Epidermal melanocyte (primary cell): ENCODE data around the gene ACTN3.
"Not testable (repeated sequence)": the region's sequence is repeated elsewhere in the genome, so short reads cannot be mapped to it uniquely, and the experiment has no call there.

Experiments
- DNase-seq: peaks from one replicate; pipeline ENCODE4 v3.0.0; 2011; ENCODE audit warnings: low spot score; ENCODE audit not compliant: insufficient read length

The ACTN3 gene

GRCh38 chr11:66544952-66545351 lies 1.8 kb upstream of the ACTN3 start:
- not testable (repeated sequence) for DNase-seq

- DNase-seq: peak; percentile 97
Observed at GRCh38 chr11:66545701-66546367, 869 bp upstream of the ACTN3 start, which contains the start of gene ZDHHC24. Gene ZDHHC24, minus strand, starts transcription at chr11:66546048. Its CDS starts 45 bp downstream, at chr11:66546003.

- DNase-seq: no peak
Observed at GRCh38 chr11:66546966-66547661, 411 bp downstream of the ACTN3 start.

DNA sequence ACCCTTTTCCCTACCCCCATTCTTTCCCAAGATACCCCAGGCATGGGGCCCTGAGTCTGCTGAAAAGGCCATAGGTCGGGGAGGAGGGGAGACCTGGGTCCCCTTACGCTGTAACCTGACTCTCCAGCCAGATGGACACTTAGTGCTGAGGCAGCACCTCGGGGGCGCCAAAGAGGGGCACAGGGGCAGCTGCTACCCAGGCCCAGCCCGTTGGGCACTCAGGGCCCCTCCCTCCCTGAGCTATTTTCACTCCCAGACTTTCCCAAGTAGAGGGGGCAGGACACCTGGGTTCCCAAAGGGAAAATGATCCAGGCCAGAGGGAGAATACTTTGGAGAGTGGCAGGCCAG lies 933 bp downstream of the ACTN3 start:
- no peak for DNase-seq

DNA sequence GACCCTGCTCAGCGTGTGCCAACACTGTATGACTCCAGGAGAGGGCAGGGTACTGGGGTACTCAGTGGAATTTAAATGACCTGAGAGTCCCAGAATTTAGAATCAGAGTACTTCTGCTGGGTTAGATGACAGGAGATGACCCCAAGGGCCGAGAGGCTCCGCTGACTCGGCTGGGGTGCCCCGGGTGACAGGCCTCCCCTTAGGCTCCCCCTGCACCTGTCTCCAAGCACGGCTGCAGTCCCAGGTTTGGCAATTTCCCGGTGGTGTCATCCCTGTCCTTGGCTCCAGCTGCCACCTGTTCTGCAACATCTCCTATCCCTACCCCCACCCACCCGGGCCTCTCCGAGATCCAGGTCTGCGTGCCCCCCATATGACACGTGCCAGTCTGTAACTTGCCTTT lies 1.3 kb downstream of the ACTN3 start:
- no peak for DNase-seq

DNA sequence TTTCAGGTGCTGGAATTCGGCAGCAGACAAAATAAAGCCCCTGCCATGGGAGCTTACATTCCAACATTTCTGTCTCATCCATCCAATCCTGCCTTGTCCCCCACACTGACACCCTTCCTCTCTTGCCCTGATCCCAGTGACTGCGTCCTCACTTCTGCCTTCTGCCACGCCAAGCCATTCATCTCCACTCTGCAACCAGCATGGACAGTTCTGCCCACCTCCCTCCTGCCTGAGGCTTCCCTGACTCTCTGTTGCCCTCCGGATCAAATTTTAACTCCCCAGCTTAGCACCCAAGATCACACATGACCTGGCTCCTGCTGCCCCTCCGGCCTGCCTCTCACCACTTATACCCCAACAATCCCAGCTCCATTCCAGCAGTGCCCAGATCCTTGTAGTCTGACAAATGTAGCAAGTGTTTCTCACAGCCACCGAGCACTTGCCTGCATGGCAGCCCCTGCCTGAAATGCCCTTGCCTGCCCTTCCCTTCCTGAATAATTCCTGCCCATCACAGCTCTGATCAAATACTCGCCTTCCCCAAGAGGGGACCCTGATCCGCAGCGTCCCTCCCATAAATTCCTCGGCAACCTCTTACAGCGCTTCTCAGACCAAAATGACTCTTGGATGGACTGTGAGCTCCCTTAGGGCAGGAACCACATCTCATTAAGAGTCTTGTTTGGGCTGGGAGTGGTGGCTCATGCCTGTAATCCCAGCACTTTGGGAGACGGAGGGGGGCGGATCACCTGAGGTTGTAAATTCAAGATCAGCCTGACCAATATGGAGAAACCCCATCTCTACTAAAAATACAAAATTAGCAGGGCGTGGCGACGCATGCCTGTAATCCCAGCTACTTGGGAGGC lies 2.3 kb downstream of the ACTN3 start:
- no peak for DNase-seq

DNA sequence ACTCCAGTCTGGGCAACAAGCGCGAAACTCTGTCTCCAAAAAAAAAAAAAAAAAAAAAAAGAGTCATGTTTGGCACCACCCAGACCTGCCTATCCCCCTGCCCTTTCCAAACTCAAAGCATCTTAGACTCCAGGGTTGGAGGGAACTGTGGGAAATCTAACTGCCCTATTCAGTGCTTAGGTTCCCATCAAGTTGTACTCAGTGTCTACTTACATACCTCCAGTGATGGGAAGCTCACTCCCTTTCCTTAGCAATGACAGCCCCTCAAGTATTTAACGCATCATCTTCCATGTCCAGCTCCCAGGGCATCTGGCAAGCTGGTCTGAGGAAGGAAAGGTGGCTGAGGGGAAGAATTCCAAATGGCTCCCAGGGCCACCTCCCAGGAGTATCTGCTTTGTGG lies 3.0 kb downstream of the ACTN3 start:
- DNase-seq: no peak

DNA sequence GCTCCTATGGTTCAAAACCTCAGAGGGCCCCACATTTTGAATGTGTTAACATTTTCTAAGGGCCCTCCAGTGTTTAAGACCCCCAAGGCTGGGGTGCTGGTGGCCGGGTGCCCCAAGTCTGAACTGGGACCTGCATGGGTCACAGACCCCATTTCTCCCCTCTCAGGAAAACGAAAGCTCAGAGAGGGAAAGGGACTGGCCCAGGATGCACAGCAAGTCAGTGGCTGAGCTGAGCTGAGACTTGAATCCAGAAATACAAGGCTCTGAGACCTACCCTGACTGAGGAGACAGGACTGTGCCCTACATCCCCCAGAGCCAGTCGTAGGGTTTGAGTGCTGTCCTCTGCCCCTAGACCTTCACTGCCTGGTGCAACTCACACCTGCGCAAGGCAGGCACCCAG lies 4.2 kb downstream of the ACTN3 start:
- no peak for DNase-seq

GRCh38 chr11:66554602-66555001 lies 7.9 kb downstream of the ACTN3 start:
- DNase-seq: no peak

- DNase-seq: no peak
Observed at GRCh38 chr11:66555416-66555815, 8.7 kb downstream of the ACTN3 start.

DNA sequence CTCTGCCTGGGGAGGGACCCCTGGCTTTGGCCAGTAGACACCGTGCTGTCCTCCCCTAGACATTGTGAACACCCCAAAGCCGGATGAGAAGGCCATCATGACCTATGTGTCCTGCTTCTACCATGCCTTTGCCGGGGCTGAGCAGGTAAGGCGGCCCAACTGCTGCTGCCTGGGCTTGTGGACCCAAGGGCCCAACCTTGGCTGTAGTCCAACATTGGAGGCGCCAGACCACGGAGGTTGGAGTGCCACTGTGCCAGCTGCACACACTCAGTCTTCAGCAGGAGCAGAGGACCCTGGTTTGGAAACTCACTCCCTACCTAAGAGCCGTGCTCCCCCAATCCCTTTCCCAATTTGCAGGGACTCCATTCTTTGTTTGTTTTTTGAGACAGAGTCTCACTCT lies 9.4 kb downstream of the ACTN3 start:
- no peak for DNase-seq

GRCh38 chr11:66557733-66558326 lies 11.1 kb downstream of the ACTN3 start:
- no peak for DNase-seq

- DNase-seq: no peak
Observed at GRCh38 chr11:66559142-66559865, 12.6 kb downstream of the ACTN3 start.

DNA sequence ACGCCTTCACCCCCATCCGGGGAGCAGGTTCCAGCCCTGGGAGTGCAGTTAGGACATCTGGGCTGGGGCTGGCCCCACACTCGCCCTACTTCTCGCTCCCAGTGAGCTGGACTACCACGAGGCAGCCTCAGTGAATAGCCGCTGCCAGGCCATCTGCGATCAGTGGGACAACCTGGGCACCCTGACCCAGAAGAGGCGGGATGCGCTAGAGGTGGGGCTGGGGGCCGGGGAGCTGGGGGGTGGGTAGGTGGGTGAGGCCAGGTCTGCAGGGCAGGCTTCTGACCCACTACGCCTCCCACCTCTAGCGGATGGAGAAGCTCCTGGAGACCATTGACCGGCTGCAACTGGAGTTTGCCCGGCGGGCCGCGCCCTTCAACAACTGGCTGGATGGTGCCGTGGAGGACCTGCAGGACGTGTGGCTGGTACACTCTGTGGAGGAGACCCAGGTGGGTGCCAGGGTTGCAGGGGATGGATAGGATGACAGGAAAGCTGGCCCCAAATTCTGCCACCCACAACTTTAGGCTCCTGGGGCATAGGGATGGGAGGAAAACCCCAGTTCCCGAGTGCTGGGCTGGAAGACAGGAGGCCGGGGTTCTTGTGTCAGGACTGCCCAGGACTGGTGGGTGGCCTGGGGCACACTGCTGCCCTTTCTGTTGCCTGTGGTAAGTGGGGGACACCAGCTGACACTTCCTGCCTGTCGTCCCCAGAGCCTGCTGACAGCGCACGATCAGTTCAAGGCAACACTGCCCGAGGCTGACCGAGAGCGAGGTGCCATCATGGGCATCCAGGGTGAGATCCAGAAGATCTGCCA lies 13.4 kb downstream of the ACTN3 start:
- DNase-seq: no peak

DNA sequence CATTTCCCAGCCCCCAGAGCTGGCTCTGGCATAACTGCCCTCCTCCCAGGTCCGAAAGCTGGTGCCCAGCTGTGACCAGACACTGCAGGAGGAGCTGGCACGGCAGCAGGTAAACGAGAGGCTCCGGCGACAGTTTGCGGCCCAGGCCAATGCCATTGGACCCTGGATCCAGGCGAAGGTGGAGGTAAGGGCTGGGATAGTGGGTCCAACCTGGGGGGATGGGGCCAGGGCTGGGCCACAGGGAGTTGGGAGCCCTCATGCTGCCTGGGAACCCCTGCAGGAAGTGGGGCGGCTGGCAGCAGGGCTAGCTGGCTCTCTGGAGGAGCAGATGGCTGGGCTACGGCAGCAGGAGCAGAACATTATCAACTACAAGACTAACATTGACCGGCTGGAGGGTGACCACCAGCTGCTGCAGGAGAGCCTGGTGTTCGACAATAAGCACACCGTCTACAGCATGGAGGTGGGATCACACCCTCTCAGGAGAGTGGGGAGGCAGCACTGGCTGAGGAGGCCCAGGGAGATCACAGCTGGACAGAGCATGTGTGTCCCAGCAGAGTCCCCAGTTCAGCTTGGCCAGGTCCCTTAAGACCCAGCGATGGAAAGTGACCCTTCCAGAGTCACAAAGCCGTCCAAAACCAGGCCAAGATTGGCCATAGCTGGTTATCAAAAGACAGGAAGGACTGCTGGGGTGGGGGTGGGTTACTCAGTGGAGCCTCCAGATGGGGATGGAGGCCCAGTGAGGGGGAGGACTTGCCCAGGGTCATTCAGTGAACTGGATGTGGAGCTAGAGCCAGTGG lies 14.7 kb downstream of the ACTN3 start:
- DNase-seq: no peak

GRCh38 chr11:66561975-66562248 lies 15.2 kb downstream of the ACTN3 start:
- no peak for DNase-seq

DNA sequence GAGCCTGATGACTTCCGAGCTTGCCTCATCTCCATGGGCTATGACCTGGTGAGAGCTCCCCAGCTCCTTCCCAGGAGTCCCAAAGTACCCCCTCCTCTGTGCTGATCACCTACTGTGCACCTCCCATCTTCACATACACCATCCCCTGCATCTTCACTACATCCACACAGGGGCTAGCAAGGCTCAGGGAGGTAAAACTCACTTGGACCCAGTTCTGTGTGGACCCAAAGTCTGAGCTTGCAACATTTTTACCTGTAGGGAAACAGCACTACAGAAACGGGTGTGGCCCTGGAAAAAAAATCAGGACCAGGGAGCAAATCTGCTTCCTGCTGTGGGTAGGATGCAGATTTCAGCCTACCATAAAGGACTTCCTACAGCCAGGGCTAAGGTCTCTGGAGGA lies 15.6 kb downstream of the ACTN3 start:
- no peak for DNase-seq

DNA sequence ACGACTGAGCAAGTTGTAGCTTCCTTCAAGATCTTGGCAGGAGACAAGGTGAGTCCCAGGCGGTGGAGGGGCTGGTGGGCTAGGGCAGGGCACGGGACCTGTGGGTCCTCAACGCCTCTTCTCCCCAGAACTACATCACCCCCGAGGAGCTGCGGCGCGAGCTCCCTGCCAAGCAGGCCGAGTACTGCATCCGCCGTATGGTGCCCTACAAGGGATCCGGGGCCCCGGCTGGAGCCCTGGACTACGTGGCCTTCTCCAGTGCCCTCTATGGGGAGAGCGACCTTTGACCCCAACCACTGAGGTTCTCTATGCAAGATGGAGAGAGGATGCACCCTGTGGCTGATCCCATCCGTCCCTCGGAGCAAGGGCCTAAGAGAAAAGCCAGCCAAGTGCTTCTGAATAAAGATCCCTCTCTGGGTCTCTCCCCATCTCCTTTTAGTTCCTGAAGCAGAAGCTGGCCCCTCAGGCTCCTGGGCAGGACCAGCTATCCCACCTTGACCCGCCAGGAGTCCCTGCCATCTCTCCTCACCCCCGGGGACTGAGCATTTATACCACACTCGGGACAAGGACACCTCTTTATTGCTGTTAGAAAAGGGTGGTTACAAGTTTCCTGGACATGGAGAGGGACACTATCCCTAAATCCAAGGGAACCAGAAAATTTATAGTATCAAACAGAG lies 16.3 kb downstream of the ACTN3 start:
- no peak for DNase-seq

GRCh38 chr11:66563832-66564231 lies 17.1 kb downstream of the ACTN3 start:
- no peak for DNase-seq
